Activated CD8-positive, alpha-beta T cell treated with anti-CD3 and anti-CD28 coated beads for 36 hours (primary cell): ENCODE results near the gene ASB18. TPM values are rescaled to one million over a fixed set of nuclear protein-coding genes. Genes with fewer than 3 reads are reported as not detected.

Experiments used
- ATAC-seq: fragments of 200-7000 bp; cut with Tn5 transposase; one replicate; pipeline ENCODE4 v1.10.0; 2021; ENCODE audit warnings: mild to moderate bottlenecking, moderate library complexity
- CTCF ChIA-PET: fragments of 350-600 bp; sonication (Branson Sonifier 250); formaldehyde crosslinking; loops from one replicate; lab custom pipeline; 2021; ENCODE audit warnings: antibody characterized with exemption; lab: Charles Lee
- POLR2A ChIA-PET: fragments of 350-600 bp; sonication (Branson Sonifier 250); formaldehyde crosslinking; loops from one replicate; lab custom pipeline; 2021; ENCODE audit warnings: antibody characterized with exemption; lab: Charles Lee
- DNase-seq: peaks from one replicate; pipeline ENCODE4 v3.0.0-alpha.2; 2020
- H3K27ac Mint-ChIP-seq: one replicate; pipeline ENCODE4 v1.8.0; 2021; ENCODE audit warnings: mild to moderate bottlenecking, mixed read lengths
- H3K27me3 Mint-ChIP-seq: one replicate; pipeline ENCODE4 v1.8.0; 2021; ENCODE audit warnings: mixed read lengths
- H3K36me3 Mint-ChIP-seq: one replicate; pipeline ENCODE4 v1.8.0; 2021; ENCODE audit warnings: low read depth, mixed read lengths
- H3K4me1 Mint-ChIP-seq: one replicate; pipeline ENCODE4 v1.8.0; 2021; ENCODE audit warnings: low read depth, mixed read lengths
- H3K4me3 Mint-ChIP-seq: one replicate; pipeline ENCODE4 v1.8.0; 2021; ENCODE audit warnings: mild to moderate bottlenecking, moderate library complexity, mixed read lengths
- H3K9me3 Mint-ChIP-seq: one replicate; pipeline ENCODE4 v1.8.0; 2021; ENCODE audit warnings: mixed read lengths
- CTCF ChIP-seq: fragments of 200-600 bp; IDR thresholded peaks from one replicate; pipeline ENCODE4 v1.8.0; 2022; ENCODE audit warnings: antibody characterized with exemption, mild to moderate bottlenecking
- intact Hi-C: fragments of 100-400 bp; cut with micrococcal nuclease; formaldehyde crosslinking; loops from one replicate; pipeline ENCODE4 v1.10.0; 2022
- total RNA-seq, 2 experiments: library from RNA; stranded (reverse); gene quantifications; one replicate each; pipeline ENCODE4 v1.2.3, GENCODE V29; 2021

Gene ASB18
- total RNA-seq, 2 experiments from 2014 or later = not detected

- CTCF ChIA-PET = interaction anchor here (1.8 kb wide), 1 partner anchor 395 kb away, joined by 5 read pairs; no protein-coding TSS in a partner anchor
- intact Hi-C loops = loop anchor here (10.0 kb wide), 1 partner anchor 486 kb away; no protein-coding TSS in a partner anchor
- POLR2A ChIA-PET = no interaction called here
- no peak overlapping the region for H3K27ac Mint-ChIP-seq
- H3K9me3 Mint-ChIP-seq = no peaks in the 10 kb centered on the region
- TF ChIP-seq CTCF = no peak
- no peaks in the 10 kb centered on the region for H3K36me3 Mint-ChIP-seq
- peaks cover 49% of the 10 kb centered on the region for H3K27me3 Mint-ChIP-seq
- ATAC-seq = no peak
- no peak overlapping the region for H3K4me3 Mint-ChIP-seq
- peaks cover 3% of the 10 kb centered on the region for H3K4me1 Mint-ChIP-seq
- DNase-seq = no peak
Observed at GRCh38 chr2:236160366-236161081, 103.7 kb downstream of the ASB18 start.

- H3K27ac Mint-ChIP-seq = no peak overlapping the region
- intact Hi-C loops = loop anchor here (10.0 kb wide), 1 partner anchor 485 kb away; no protein-coding TSS in a partner anchor
- POLR2A ChIA-PET = no interaction called here
- CTCF ChIA-PET = no interaction called here
- no peak for TF ChIP-seq CTCF
- H3K9me3 Mint-ChIP-seq = no peaks in the 10 kb centered on the region
- no peaks in the 10 kb centered on the region for H3K36me3 Mint-ChIP-seq
- peaks cover 2% of the 10 kb centered on the region for H3K4me1 Mint-ChIP-seq
- DNase-seq (no peak), ATAC-seq (no peak)
- H3K4me3 Mint-ChIP-seq = no peak overlapping the region
- peaks cover 42% of the 10 kb centered on the region for H3K27me3 Mint-ChIP-seq
Observed at GRCh38 chr2:236159778-236160170, 104.4 kb downstream of the ASB18 start.

GRCh38 chr2:236158969-236159777 is 105.0 kb downstream of the ASB18 start:
- POLR2A ChIA-PET = no interaction called here
- ATAC-seq = no peak
- H3K4me3 Mint-ChIP-seq = no peak overlapping the region
- no peak for TF ChIP-seq CTCF
- no peak for DNase-seq
- H3K27me3 Mint-ChIP-seq = peaks cover 40% of the 10 kb centered on the region
- H3K9me3 Mint-ChIP-seq = no peaks in the 10 kb centered on the region
- H3K4me1 Mint-ChIP-seq = no peaks in the 10 kb centered on the region
- no peak overlapping the region for H3K27ac Mint-ChIP-seq
- CTCF ChIA-PET = no interaction called here
- intact Hi-C loops = no loop called here
- no peaks in the 10 kb centered on the region for H3K36me3 Mint-ChIP-seq

GRCh38 chr2:236157815-236158498 is 106.2 kb downstream of the ASB18 start:
- Mint-ChIP-seq H3K27ac (no peak overlapping the region), H3K4me1 (no peaks in the 10 kb centered on the region), H3K4me3 (no peak overlapping the region), H3K9me3 (peaks cover 2% of the 10 kb centered on the region), H3K27me3 (peaks cover 40% of the 10 kb centered on the region), H3K36me3 (no peaks in the 10 kb centered on the region)
- DNase-seq = no peak
- intact Hi-C loops = no loop called here
- no peak for TF ChIP-seq CTCF
- no peak for ATAC-seq
- CTCF ChIA-PET = no interaction called here
- POLR2A ChIA-PET = no interaction called here
